Endometrium (tissue), 2 donors: ENCODE data around the gene FBXO10.
"Not testable (repeated sequence)": the region's sequence is repeated elsewhere in the genome, so short reads cannot be mapped to it uniquely, and the experiment has no call there.

Experiments
- FAIRE-seq: peaks from 2 replicates; lab custom pipeline; 2012; peaks lifted over from hg19 to GRCh38; lab: Jason Lieb, UNC
- donor health status: control.
- donor health status: control.

Gene FBXO10, protein sequence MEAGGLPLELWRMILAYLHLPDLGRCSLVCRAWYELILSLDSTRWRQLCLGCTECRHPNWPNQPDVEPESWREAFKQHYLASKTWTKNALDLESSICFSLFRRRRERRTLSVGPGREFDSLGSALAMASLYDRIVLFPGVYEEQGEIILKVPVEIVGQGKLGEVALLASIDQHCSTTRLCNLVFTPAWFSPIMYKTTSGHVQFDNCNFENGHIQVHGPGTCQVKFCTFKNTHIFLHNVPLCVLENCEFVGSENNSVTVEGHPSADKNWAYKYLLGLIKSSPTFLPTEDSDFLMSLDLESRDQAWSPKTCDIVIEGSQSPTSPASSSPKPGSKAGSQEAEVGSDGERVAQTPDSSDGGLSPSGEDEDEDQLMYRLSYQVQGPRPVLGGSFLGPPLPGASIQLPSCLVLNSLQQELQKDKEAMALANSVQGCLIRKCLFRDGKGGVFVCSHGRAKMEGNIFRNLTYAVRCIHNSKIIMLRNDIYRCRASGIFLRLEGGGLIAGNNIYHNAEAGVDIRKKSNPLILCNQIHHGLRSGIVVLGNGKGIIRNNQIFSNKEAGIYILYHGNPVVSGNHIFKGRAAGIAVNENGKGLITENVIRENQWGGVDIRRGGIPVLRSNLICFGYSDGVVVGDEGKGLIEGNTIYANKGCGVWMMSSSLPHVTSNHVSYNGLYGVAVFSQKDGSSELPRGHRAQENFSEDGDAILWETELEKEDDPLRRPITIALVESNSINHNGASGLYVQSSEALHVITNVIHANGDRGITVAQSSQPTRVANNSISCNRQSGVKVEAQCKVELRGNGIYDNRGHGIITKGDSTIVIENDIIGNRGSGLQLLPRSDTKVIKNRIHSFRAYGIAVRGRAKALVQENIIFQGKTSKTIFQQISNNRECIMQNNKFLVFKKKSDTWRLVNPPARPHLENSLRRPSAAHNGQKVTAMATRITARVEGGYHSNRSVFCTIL

DNA sequence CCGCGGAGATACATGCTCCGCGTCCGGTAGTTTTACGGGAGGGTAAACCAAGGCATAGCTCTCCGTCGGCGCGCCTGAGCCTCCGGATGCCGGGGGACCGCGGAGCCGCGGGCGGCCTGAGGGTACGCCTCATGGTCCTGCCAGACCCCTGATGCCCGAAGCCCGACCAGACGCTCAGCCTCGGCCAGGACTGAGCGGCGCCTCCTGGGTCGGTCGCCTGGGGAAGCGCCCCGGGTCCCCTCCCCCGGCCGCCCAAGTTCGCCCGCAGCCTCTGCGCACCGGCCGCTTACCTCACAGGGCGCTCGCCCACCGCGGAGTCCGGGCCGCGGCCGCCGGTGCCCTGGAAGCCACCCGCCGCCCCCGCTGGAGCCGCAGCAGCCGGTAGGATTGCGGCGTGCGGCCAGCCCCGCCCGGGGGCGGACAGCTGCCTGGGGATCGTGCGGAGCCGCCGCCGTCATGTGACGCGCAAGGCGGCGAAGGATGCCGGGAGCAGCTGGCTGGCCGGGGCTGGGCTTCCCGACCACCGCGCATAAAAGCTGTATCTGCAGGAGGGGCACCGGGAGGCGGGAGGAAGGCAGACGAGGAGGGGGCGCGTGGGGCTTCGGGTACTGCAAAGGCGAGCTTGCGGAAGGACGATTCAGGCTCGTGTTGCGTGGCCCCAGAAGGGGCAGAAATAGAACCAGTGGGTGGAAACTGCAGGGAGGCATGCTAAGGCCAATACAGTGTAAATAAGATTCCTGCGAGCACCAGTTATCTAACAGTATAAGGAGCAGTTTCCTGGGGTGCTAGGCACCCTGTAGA is at the start of gene FBXO10:
Gene FBXO10 (minus strand): TSS at position 460 of the 801 bp plus-strand sequence. CDS start 34,612 bp downstream, outside the sequence.
- FAIRE-seq: no peak

DNA sequence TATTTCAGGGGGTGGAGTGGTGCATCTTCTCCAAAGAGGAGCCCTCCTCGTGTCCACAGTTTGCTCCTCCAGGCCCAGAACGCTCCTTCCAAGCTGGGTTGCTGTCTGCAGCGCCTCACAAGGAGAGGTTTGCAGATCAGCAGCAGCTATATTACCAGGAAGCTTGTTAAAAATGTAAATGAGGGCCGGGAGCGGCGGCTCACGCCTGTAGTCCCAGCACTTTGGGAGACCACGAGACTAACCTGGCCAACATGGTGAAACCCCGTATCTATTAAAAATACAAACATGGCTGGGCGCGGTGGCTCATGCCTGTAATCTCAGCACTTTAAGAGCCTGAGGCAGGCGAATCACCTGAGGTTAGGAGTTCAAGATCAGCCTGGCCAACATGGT is 49.6 kb upstream of the FBXO10 start:
- no peak for FAIRE-seq

DNA sequence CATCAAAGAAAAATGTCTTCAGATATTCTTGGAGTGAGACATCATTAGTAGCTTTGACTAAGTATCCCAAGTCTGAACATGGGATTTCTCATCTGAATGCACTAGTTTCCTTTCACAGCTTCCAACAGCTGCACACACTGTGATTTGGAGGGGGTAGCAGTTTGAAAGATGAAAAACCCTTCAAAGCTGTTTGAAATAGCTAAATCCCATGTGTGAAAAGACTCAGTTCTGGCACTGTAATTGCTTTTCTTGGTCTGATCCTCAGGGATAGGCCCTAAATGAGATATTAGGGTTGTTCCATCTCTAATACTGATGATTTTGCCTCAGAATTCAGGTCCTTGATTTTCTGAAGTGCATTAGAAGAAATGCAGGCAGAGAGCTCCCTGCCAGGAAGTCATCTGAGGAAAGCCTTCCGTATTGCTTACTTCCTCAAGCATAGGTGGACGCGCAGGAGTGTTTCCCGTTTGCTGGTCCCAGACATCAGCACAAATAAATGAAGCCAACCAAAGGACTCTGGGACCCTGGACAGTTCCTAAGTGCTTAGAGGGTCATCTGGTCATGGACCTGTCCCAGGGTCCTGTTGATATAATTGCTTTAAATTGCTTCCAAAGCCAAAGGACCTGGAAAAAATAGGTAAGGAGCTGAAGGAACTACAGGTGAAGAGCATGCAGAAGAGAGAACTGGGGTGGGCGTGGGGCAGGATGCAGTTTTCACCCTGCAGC is 49.0 kb upstream of the FBXO10 start:
- no peak for FAIRE-seq

DNA sequence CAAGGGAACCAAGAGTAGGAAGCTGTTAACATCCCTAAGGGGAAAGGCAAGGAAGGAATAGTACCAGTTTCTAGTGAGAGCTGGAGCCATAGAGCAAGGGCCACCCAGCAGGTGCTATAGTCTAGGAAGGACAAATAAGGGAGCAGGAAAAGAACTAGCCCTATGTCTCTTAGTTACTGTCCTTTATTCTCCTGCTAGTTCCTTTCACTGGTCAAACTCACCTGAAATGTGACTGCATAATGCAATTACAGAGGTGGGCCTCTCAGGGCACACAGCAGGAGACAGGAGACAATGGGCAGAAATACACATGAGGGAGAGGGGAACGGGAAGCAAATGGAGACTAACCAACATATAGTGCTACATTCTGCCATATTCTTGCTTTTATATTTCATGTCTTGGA is 47.9 kb upstream of the FBXO10 start:
- FAIRE-seq: no peak

DNA sequence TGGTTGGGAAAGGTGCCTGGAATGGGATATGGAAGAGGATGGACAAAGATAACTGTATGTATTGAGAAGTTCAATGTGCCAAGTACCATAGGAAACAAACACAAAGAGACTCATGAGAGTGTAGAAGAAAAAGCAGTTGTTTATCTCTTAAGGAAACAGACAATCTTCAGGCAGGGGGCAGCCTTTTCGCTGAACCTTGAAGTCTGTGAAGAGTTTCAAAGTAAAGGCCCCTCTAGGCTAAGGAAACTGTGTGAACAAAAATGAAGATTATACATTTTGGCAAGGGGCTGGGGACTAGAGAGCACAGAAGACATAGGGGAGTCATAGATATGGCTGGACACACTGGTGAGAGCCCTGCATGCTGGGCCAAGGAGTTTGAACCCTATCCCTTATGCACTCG is 47.1 kb upstream of the FBXO10 start:
- no peak for FAIRE-seq

DNA sequence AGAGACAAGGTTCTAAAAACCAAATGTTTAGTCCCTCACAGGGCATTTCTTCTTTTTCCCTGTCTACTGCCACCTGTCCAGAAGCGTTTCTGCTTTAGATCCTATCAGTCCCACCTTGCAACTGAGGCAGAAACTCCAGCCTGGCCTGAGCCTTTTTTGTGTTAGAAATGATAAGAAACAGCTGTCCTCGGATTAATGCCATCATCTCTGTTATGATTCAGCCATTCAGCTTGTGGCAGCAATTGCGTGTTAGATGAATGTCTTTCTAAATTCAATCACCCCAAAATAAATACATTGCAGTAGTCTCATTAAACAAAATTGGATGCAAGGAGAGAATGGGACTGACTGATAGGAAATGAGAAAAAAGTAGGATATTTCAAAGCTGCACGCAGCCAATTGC is 46.3 kb upstream of the FBXO10 start:
- no peak for FAIRE-seq

DNA sequence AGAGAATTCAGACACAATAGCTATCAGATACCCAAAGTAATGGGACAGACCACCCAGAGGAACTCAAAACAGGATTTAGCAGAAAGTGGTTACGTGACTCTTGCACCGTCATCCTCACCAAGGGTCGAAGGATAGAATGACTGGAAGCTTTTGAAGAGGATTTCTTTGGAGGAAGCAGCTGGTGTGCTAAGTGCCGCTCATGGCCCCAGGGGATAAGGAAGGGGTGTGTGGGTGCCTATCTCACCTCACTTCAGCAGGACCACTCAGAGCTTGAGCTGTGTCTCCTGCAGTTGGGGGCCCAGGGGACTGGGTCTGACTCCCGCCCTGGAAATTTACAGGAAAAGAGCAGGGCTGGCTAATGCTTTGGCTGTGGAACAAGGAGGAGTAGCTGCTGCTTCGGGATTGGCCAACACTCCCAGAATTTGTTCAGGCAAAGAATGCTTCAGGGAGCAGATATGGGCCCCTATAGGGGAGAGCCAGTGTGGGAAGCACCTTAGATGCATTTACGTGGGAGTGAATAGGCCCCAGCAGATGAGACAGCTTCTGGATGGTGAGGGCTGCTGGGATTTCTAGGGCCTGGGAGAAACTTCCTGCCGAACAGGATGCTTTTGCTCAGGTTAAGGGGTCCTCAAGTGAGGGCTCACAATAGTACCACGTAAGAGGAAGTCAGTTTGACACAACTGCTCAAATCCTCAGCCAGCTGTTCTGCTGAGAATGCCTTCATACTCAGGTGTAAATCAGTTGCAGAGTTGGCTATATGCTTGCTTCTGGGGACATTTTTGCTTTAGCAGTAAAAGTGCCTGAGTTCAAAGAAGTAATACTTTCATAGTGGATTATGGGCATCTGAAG is 45.3 kb upstream of the FBXO10 start:
- no peak for FAIRE-seq

DNA sequence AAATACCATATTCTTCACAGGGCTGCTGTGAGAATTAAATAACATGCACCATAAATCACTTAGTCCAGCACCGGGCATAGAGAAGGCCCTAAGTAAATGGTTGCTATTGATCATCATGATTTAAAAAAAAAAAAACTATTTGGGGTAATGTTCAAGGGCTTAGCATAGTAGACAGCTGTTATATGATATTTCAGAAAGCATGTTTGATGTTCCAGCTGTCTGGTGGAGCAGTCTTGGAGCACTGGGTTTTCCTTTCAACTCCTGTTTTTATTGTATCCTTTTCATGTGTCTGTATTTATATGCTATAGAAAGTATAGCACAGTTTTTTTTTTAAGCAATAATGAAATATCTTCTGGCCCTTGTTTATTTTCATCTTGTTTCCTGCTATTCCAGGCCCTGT is 44.2 kb upstream of the FBXO10 start:
- no peak for FAIRE-seq

DNA sequence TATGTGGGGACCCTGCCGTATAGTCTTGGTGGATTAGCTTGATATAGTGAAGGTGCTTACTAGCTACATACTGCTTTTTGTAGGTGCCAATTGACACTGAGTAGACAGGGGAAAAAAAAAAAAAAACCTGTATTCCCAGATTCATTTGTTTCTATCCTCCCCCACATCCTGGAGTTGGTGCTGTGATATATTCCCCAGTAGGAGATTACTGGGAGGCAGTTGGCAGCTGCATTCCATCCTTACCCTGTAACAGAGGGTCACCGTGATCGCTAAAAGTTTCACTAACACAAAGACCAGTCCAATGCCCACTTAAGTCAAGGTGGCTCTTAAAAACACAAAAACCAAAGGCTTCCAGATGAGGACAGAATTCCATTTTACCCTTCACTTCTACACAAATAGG is 43.6 kb upstream of the FBXO10 start:
- no peak for FAIRE-seq

DNA sequence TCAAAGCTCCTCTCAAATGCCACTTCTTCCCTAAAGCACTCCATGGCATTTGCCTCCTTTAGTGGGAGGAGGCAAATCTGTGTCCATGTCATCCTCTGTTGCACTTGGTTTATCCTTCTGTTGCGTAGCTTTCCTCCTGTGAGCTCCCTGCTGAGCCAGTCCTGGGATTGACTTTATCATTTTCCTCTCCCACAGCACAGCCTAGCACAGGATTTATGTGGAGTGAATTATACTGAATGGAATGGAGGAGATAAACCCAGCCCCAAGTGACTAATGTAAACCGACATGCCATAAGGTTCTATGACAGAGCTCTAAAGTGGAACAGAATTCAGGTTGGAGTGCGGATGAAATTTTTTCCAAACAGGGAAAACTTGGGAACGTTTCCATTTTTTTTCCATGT is 42.6 kb upstream of the FBXO10 start:
- FAIRE-seq: no peak

DNA sequence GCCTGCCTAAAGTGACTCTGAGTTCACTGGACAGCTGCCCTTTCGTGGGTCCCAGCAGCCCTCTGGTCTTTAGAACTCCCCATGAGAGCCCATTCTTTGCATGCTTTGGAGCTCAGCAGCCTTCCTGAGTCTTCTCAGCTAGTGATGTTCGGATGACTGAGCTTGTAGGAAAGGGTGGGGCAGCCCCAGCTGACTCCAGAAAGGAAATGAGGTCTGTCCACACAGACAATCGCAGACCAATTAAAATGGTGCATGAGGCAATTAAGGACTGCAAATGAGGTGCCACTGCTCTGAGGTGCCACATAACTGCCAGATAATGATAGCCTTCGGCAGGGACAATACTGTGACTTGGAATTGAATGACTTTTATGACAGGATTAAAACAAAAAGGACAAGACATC is 41.7 kb upstream of the FBXO10 start:
- no peak for FAIRE-seq

DNA sequence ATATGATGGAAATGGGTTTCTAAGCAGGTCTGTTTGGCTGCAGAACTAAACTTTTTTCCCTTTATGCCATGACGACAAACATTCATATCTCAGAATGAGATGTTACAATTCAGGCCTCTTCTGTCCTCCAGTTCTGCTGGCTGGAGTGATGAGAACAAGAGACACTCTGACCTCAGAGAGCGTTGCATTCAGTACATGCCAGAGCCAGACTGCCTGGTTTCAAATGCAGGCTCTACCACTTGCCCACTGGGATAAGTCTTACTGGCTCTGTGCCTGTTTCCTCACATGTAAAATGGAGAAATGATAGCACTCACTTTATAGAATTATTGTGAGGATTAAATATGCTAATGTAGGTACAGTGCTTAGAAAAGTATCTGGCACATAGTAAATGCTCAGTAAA is 41.0 kb upstream of the FBXO10 start:
- FAIRE-seq: no peak

DNA sequence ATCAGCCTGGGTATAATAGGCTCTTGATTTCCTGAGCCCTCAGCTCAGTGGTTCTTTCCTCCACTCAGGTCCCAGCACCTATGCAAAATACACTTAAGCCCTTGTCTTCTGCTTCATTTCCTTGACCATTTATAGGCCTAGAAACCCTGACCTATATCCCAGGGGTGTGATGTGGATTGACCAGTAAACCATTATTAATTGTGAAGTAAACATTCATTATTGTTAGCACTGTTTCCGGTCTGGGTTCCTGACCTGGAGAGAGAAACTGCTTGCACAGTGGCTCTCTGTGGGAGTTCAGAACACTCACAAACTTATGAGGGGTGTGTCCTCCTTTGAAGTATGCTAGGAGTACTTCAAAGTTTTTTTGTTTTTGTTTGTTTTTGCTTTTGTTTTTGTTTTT is 35.8 kb upstream of the FBXO10 start:
- no peak for FAIRE-seq

DNA sequence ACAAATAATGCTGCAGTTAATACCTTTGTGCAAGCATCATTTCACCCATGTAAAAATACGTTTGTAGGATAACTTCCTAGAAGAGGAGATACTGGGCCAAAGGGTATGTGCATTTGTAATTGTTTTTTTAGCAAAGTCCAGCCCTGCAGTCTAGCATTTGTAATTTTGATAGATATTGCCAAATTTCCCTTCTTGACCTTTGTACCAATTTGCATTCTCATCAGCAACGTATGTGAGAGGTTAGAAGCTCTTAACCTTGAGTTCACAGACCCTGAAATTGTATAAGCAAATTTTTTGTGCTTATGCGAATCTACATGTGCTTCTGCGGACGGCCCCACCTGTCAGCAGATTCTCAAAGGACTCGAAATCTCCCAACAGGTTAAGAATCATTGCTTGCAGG is 34.8 kb upstream of the FBXO10 start:
- no peak for FAIRE-seq

DNA sequence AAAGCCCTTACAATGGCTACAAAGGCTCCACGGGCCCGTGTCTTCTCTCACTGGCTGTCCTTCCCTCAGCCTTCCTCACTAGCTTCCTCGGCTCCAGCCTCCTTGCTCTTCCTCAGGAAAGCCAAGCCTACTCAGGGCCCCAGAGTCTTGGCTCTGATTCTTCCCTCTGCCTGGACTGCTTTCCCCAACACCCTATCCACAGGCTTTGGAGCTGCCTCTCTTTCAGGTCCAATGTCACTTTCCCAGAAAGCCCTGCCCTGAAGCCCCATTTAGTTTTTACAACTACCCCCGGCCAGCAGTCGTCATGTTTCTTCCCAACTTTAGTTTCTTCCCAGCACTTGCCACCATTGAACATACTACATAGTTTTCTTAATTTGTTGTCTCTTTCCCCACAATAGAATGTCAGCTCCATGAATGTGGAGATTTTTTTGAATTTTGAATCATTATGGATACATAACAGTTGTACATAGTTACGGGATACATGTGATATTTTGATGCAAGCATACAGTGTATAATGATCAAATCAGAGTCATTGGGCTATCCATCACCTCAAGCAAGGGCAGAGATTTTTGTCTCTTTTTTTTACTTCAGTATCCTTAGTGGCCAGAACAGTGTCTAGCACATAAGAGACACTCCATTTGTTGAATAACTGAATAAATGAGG is 33.7 kb upstream of the FBXO10 start:
- FAIRE-seq: no peak

DNA sequence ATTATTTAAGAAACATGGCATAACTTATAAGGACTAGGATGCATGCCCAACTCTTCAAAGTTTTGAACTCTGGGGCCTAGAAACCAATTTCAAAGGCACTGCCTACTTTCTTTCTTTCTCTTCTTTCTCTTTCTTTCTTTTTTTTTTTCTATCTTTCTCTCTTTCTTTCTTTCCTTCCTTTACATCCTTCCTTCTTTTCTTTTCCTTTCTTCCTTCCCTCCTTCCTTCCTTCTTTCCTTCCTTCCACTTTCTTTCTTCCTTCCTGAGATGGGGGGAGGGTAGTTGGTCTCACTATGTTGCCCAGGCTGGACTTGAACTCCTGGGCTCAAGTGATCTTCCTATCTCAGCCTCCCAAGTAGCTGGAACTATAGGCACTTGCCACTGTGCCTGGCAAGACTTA is 32.1 kb upstream of the FBXO10 start:
- FAIRE-seq: no peak

DNA sequence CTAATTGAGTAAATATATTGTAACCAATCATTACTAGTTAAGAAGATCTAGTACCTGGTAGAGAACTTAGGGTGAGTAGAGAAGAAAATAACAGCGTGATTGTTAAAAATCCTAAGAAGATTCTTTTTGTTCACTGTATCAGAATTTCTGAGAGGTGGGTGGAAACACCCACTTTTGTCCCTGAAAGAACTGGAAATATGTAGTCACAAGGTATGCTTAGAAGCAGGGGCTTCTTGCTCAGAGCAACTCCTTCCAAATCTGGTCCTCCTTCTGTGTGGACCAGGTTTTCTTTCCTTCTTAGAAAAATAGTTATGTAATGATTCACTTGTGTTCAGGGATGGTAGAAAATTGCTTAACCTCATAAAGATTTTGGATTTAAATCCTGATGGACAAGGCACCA is 28.1 kb upstream of the FBXO10 start:
- no peak for FAIRE-seq

DNA sequence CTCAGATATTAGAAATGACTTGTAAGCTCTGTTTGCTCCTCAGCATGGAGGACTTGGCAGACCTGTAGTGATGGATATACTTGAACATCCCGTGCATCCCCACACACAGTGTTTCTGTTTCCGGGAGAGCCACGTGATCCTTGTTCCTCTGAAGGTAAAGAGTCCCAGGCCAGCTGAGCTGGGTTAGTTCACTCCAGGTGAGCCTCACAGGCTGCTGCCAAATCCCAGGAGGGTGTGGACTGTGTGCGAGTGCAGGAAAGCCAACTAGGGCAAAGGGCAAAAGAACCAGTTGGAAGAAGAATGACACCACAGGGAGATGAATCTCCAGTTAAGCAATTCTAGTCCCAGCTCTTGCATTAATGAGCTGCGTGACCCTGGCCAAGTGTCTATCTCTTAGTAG is 26.6 kb upstream of the FBXO10 start:
- no peak for FAIRE-seq

DNA sequence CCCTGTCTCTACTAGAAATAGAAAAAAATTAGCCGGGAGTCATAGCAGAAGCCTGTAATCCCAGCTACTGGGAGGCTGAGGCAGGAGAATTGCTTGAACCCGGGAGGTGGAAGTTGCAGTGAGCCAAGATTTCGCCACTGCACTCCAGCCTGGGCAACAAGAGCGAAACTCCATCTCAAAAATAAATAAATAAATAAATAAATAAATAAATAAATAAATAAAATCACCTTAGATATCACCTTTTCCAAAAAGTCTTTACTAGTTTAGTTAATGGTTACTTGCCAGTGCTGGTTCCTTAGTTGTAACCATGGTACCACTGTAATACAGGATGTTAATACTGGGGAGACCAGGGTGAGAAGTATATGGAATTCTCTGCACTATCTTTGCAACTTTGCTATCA is 25.9 kb upstream of the FBXO10 start:
- not testable (repeated sequence) for FAIRE-seq

DNA sequence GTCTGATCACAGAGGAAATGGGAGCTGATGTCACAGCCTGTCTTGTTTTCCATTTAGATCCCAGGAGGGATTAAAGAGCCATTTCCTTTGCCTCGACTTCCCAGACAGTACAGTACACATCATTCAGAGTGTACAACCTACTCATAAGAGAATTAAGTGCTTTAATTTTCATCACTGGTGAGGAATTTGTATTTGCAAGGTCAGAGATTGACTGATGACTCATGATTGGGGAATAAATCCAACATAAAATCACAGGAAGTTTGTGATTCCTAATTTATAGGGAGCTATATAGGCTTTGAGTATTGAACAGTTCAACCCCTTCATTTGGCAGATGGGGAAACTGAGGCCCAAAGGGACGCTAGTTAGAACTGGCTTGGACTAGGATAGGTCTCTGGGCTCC is 20.3 kb upstream of the FBXO10 start:
- no peak for FAIRE-seq
